ENCODE data around the gene GLS.
"Not testable (repeated sequence)": the region's sequence is repeated elsewhere in the genome, so short reads cannot be mapped to it uniquely, and the experiment has no call there.

The GLS gene

DNA sequence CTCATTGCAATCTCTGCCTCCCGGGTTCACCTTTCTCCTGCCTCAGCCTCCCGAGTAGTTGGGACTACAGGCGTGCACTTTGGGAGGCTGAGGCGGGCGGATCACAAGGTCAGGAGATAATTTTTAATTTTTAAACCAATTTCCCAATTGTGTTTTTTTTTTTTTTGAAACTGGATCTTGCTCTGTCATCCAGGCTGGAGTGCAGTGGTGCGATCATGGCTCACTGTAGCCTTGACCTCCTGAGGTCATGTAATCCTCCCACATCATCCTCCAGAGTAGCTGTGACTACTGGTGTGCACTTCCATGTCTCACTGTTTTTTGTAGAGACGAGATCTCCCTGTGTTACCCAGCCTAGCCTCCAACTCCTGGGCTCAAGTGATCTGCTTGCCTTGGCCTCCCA lies 49.3 kb downstream of the GLS start:
- DNase-seq (ENCODE audit: low spot score): no peak

DNA sequence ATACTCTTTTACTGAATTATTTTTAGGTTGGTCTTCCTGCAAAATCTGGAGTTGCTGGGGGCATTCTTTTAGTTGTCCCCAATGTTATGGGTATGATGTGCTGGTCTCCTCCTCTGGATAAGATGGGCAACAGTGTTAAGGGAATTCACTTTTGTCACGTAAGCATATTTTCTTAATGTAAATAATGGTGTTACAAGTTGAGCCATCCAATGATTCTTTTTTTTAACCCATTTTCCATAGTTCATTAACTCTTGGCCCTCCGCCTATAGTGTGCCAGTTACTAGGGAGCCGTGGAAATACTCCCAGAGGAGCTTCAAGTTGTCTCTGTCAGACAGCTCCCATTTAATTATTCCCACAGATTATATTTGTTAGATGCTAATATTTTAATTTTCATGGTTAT lies 49.8 kb downstream of the GLS start:
- DNase-seq (ENCODE audit: low spot score): no peak

DNA sequence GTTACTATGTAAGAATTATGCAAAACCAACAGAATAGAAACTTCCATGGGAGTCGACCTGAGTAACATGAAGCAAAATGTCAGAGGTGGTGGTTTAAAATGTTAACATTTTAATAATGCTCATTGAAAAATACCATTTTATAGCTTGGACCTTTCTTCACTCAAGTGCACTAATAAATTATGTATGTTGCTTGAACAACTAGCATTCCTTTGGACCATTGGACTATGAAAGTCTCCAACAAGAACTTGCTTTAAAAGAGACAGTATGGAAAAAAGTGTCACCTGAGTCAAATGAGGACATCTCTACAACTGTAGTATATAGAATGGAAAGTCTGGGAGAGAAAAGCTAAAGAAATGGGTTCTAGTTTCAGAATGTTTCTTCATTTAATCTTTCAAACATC lies 51.9 kb downstream of the GLS start:
- DNase-seq (ENCODE audit: low spot score): no peak

DNA sequence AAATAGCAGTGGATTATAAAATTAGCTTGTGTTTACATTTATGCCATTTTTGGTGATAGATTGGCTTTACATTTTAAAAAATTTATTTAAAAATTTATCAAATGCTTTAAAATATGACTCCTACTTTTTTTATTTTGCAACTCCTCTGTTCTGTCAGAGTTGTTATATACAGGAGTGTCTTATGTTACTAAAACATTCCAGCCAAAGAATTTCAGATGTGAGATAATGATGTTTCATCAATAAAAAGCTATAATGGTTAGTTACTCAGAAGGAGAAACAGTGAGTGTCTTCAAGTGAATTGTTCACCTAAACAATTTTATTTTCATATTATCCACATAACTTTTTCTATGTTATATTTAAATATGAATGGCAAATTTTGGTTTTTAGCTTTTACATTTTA lies 52.7 kb downstream of the GLS start:
- no peak for DNase-seq (ENCODE audit: low spot score)

DNA sequence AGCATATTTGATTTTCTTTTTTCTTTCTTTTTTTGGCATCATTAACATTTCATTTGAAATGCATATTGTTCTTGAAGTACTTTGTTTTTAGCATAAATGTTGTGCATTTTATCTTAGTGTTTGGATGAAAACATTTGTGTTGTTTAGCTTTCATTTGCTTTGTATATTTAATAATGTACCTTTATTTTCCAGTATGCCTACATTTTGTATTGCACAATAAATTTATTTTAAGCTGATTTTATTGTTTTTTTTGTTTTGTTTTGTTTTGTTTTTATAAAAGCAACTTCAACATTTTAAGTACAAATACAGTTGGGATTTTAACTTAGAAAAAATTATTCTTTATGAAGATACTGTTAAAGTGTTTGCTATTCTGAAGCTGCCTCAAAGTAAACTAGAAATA lies 54.4 kb downstream of the GLS start:
- DNase-seq (ENCODE audit: low spot score): no peak

DNA sequence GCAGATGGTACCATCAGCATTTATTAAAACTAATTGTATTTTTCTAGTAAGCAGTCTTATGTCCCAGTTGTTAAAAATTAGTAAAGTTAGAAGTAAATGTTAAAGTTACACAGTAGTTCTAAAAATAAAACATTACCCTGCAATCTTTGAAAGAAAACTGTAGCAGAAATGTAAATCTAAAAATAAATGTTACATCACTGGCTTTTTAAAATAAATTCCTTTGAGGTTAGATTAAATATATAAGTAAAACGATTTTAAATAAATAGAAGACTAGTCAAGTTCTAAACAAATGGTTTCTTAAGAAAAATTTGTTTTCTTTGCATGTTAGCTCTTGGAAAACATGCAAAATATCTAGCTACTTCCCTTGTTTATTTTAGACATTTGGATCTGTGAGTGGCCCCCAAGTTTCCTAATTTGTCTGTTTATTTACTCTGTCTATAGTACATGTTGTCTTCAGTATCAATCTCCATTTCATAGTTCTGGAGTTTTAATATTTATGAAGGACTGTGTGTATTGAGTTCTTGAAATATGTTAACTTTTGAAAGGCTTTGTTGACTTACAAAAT lies 58.2 kb downstream of the GLS start:
- DNase-seq (ENCODE audit: low spot score): no peak

DNA sequence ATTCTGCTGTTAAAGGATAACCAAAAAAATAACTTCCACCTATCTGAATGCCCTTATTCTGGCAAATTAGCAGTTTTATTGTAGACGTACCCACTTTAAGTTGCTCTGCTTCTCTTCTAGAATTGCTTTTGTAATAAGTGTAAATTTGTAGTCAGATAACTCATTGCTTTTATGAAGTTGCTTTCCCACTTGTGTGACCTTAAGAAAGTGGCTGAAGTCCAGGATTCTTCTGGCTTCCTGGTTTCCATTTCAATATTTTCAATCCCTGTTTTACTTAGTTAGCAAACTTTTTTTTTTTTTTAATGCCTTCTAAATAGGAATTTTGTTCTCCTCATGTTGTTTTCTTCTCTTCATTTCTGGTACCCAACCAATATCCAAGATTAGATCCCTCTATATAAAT lies 59.8 kb downstream of the GLS start:
- no peak for DNase-seq (ENCODE audit: low spot score)

DNA sequence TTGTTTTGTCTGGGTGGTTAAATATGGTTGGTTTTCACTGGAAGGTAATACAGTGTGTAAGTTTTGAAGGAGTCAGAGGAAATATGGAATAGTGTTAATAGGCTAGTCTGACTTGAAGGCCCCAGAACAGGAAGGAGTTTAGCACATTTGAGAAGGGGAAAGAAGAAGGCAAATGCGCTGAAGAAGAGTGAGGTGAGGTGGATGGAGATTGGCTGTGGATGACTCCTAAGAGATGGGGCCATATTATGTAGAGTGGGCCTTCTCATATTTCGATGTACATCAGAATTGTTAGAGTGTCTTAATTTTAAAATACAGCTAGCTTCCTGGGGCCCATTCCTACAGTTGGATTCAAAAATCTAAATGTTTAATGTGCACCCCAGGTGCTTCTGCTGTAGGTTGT lies 61.0 kb downstream of the GLS start:
- DNase-seq (ENCODE audit: low spot score): no peak

DNA sequence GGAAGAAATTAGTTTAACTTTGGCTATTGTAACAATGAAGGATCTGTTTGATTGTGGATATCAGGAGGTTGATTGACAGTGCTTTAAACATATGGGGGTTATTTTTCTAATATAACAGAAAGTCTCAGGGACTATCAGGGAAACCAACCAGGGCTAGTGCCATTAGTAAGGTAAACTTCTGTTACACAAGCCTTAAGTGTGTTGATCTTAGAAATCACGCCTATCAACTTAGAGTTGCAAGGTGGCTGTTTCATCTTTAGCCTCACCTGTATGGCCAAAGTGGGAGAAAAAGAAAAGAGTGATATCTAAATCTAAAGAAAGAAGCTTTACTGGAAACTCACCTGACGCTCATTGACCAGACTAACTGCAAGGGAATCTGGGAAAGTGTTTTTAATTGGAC lies 62.1 kb downstream of the GLS start:
- no peak for DNase-seq (ENCODE audit: low spot score)

DNA sequence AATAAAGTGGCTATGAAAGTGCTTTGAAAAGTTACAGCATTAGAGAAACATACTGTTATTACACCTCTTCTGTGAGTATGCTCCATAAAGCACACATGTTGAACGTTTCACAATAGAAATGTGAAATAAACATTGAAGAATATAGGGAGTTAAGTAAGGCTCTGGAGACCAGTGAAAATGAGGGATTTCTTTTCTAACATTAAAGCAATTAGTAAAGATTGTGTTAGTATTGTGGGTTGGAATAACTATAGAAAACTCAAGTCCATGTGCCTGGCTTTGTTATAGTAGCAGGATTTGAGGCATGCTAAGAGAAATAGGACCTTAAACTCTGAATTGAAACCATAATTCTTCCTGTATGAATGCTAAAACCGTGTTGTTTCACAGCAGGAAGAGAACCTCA lies 63.1 kb downstream of the GLS start:
- no peak for DNase-seq (ENCODE audit: low spot score)

DNA sequence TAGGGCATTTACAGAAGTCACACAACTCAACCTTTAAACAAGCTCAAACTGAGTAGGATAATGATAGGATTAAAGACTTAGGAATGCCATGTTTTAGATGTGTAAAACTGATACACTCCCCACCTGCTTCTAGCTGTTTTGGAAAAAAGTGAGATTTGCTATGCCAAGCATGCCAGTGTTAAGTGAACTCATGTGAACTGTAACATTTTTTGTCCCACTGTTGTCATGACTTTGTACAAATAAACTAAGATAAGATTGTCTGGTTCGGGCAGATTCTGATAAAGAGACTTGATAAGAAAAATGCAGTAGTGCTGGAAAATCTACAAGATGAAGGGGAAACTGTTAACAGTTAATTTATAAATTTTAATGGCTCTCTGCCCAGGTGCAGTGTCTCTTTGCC lies 66.5 kb downstream of the GLS start:
- no peak for DNase-seq (ENCODE audit: low spot score)

DNA sequence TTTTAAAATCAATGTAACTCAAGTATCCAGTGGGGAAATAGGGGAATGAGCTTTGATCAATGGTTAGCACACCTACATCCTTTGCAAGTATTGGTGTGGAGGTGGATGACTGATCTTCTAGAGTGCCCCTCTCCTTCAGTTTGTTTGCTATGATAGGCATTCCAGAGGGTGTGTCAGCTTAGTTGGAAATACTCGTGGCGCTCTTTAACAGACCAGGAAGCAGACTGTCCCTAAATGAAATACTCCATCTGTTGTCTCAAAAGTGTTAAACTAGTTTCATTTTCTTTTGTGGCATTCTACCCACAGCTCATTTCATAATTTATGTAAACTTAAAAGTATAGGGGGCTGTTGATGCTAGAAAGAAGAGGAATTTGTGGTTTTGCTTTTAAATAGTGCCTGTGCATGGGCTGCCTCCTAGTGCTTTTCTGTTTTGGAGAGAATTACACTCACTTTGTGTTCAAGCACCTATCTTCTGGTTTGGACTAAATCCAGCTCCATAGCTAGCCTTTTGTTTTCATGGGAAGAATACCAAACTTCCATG lies 67.2 kb downstream of the GLS start:
- no peak for DNase-seq (ENCODE audit: low spot score)

DNA sequence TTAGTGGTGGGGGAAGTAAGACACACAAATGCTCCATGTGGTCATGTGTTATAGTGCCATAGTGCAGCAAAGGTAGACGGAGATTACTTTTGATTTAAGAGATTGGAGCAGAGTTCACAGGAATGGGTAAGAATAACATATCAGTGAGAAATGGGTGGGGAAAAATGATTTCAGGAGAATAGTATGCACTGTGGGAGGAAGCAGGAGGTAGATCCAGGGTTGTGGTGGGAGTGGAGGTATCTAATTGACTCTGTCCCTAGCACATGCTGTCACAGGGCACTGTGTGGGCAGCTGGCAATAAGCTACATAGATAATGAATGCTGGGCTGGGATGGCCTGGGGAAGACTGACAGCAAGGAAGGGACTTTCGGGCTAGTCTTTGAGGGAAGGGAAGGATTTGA lies 68.0 kb downstream of the GLS start:
- DNase-seq (ENCODE audit: low spot score): no peak

DNA sequence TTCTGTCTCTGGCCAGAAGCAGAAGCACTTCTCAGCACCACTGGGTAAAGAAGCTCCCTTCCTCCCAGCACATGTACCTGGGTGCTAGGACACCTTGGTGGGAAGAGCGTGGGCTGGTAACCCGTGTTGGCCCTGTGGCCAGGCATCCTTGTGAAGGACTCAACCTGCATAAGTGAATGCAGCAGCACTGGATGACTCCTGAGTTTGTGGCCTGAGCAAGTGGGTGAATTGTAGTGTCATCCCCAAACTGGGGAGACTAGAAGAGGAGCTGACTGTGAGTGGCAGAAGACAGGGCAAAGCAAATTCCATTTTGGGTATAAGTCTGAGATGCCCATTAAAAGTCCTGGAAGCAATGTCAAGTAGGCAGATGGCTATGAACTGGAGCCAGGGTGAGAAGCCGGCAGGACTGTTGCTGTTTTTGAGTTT lies 70.0 kb downstream of the GLS start:
- no peak for DNase-seq (ENCODE audit: low spot score)

DNA sequence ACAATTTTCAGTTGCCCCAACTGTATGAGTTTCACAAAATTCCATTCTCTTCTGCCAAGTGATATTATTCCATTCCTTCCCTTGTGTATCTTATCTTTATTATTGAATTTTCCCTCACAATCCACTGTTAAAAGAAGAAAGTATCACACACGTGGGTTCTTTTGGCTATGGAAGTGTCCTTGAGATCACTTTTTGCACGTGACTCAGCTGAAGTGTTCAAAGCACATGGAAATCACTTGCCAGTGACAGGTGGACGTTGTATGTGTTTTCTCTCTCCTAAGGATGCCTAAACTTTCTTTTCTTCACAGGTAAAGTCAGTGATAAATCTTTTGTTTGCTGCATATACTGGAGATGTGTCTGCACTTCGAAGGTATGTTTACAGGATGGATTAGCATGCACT lies 72.6 kb downstream of the GLS start:
- no peak for DNase-seq (ENCODE audit: low spot score)

DNA sequence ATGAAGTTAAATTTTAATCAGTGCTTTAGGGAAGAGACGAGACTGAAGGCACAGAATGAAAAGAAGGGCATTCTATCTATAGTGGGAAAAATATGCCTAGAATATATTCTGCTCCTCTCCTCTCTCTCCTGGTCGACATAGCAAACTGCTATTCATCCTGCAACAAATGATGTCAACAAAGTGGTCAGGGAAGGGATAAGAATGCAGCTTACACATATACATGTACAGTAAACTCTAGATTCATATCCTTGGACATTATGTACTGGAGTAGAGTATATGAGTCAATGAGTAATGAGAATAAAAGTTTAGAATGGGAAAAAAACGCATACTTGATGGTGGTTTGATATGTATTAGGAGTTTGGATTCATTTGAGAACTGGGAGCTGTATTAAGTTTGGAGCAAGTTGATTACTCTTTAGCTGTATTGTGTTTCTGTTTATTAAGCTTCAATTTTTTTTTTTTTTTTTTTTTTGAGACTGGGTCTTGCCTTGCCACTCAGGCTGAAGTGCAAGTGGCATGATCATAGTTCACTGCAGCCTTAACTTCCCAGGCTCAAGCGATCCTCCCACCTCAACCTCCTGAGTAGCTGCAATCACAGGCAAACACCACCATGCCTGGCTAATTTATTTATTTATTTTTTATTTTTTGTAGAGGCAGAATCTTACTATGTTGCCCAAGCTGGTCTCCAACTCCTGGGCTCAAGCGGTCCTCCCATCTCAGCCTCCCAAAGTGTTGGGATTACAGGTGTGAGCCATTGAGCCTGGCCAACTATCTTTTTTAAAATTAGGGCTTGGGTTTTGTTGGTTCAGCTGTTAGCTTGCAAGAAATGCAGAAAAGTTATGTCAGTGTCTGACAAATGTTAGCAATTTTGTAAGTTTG lies 79.5 kb downstream of the GLS start:
- no peak for DNase-seq (ENCODE audit: low spot score)

DNA sequence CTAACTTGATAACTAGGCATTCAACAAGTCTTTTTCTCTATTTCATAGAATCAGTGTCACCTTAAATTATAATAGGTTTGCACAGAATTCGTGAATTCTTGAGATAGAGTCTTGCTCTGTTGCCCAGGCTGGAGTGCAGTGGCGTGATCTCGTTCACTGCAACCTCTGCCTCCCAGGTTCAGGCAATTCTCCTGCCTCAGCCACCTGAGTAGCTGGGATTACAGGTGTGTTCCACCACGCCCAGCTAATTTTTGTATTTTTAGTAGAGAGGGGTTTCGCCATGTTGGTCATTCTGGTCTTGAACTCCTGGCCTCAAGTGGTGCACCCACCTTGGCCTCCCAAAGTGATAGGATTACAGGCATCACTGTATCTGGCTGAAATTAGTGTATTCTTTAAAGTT lies 80.5 kb downstream of the GLS start:
- DNase-seq (ENCODE audit: low spot score): not testable (repeated sequence)

DNA sequence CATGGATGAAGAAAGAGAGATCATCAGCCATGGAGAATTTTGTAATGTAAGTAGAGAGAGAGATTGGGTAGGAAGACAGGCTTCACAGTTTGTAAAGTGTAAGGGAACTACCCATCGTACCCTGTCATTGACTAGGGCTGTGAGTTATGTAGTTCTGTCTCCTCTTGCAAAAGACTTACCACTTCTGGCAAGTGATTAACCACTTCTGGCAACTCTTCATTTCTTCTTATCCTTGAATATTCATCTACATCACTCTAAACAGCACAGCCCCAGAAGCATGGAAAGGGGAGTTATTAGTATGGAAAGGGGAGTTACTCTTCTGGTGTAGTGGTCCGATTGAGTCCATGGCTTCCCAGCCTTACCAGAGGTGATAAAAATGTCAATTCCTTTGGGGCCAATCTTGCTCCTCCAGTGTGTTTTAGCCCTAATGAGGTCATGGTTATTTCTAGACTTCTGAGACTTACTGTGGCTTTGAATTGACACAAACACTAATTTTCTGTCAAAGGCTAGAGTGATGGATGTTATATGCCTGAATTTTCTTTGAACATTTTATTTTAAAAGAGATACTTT lies 81.4 kb downstream of the GLS start:
- no peak for DNase-seq (ENCODE audit: low spot score)

DNA sequence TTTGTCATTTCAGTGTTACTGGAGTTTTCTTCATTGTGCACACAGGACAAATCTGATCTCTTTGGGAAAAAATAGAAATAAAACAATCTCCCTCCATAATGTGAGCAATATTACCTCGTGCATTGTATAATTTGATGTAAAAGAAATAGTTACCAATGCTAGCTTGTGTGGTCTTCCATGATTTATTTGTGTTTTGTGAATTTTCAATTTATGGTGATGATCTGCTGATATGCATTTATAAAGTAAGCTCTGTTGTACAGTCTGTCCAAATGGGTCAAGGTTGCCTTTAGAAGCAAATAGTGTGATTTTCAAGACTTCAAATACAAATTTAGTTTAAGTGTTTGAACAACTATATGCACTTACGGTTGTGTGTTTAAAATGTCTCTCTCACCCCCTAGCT lies 82.5 kb downstream of the GLS start:
- no peak for DNase-seq (ENCODE audit: low spot score)

DNA sequence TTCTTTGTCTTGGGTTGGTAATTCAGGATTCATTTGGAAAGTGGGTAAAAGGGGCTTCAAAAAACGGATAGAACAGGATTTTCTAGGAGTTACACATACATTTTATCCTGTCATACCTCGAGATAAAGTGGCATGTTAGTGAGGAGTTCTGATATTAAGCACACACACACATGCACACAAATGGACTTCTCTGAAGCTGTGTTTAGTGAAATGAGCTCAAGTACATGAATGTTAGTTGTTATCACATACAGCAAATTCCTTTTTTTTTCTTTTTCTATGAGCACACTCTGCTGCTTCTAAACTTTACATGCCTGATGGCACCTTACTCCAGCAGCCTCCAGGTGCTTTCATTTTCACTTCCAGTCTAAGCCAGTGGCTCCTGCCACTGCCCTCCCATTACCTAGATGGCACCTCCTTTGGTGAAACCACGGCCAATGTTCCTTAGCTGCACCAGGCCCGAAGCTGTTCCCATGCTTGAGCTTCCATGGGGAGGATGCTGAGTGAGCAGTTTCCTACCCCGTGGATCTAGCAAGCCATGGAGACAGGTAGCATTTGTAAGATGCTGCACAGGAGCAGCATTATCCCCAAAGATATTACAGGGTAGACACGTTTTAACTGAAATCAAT lies 83.7 kb downstream of the GLS start:
- DNase-seq (ENCODE audit: low spot score): no peak

DNA sequence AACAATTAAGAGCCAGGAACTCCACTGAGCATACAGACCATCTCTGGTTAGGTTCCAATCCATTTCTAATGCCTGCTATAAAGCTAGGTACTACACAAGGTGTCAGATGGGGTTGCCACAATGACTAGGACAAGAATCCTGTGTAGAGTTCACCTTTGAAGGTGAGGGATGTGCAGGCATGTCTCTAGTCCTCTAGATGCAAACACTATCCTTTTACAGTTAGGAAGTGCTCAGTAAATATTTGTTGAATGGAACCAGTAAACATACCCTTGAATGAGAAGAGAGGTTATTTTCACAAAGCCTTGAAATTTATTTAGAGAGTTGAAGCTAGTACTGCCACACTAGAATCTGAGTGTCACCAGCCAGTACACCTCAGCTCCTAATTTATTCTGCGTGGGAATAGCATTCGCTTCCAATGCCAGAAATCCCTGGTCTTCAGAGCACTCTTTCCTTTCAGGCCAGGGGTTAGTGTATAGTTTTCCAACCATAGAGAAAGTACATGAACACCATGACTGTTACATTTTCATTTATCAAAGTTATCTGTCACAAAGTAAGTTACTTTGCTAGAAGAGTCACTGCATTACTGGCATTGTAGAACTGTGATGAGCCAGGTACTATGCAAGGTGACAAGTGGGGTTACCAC lies 85.1 kb downstream of the GLS start:
- no peak for DNase-seq (ENCODE audit: low spot score)

DNA sequence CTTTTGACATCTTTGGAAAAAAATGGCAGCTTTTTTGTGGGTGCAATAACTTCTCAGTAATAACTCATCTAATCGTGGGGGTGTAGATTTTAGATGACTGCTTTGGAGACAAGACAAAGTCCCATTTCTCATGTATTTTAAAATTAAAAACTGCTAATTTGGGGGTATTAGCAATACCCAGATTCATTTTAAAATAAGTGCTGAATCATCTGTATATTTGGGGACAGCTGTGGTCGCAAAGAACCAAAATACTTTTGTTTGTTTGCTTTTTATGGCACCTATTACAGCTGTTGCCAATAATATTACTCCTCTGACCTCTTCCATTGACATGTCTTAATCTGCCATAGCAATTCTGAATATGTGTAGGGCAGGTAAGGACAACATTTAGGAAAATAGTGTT lies 87.9 kb downstream of the GLS start:
- DNase-seq (ENCODE audit: low spot score): no peak

Measured in SK-N-DZ (cell line).